H9 (cell line): Measurements from ENCODE around the gene ERFE. TPM values are rescaled to one million over a fixed set of nuclear protein-coding genes. Genes with fewer than 3 reads are reported as not detected.

Source experiments
- DNase-seq: peaks from one replicate; pipeline ENCODE4 v3.0.0-alpha.2; 2017
- H2AFZ ChIP-seq: one replicate; pipeline ENCODE4 v1.6.1; 2013; ENCODE audit warnings: mild to moderate bottlenecking, low read length, control low read depth, moderate library complexity
- H2AK5ac ChIP-seq: 2 replicates; pipeline ENCODE4 v1.6.1; 2013; ENCODE audit warnings: low read length, control low read depth, mixed read lengths; ENCODE audit not compliant: insufficient read length
- H2BK120ac ChIP-seq: one replicate; pipeline ENCODE4 v1.6.1; 2013; ENCODE audit warnings: low read depth, mild to moderate bottlenecking, low read length, control low read depth, inconsistent platforms; ENCODE audit not compliant: poor library complexity, severe bottlenecking
- H2BK12ac ChIP-seq: 2 replicates; pipeline ENCODE4 v1.6.1; 2013; ENCODE audit warnings: low read length, control low read depth, mixed read lengths, low read depth; ENCODE audit not compliant: insufficient read length
- H2BK15ac ChIP-seq: 2 replicates; pipeline ENCODE4 v1.6.1; 2013; ENCODE audit warnings: low read depth, low read length, control low read depth
- H2BK20ac ChIP-seq: one replicate; pipeline ENCODE4 v1.6.1; 2013; ENCODE audit warnings: low read depth, mild to moderate bottlenecking, low read length, control low read depth, inconsistent platforms; ENCODE audit not compliant: poor library complexity, severe bottlenecking
- H2BK5ac ChIP-seq: 2 replicates; pipeline ENCODE4 v1.6.1; 2013; ENCODE audit warnings: low read length, control low read depth, mixed read lengths; ENCODE audit not compliant: insufficient read length
- H3K14ac ChIP-seq: 2 replicates; pipeline ENCODE4 v1.6.1; 2013; ENCODE audit warnings: low read length, control low read depth; ENCODE audit not compliant: insufficient read depth
- H3K18ac ChIP-seq: 2 replicates; pipeline ENCODE4 v1.6.1; 2013; ENCODE audit warnings: low read depth, mild to moderate bottlenecking, mixed read lengths, low read length, control low read depth; ENCODE audit not compliant: insufficient read length
- H3K23ac ChIP-seq: 2 replicates; pipeline ENCODE4 v1.6.1; 2013; ENCODE audit warnings: low read length, control low read depth, mixed read lengths, low read depth; ENCODE audit not compliant: insufficient read length
- H3K23me2 ChIP-seq: 2 replicates; pipeline ENCODE4 v1.6.1; 2013; ENCODE audit warnings: low read depth, mild to moderate bottlenecking, mixed read lengths, low read length, control low read depth; ENCODE audit not compliant: insufficient read length, poor library complexity, severe bottlenecking
- H3K27ac ChIP-seq: 2 replicates; pipeline ENCODE4 v1.5.1; 2013; ENCODE audit warnings: low read length, control low read depth, mixed read lengths, low read depth; ENCODE audit not compliant: insufficient read length
- H3K27me3 ChIP-seq: 2 replicates; pipeline ENCODE4 v1.6.1; 2013; ENCODE audit warnings: low read length, control low read depth, inconsistent platforms; ENCODE audit not compliant: insufficient read depth
- H3K4ac ChIP-seq: 2 replicates; pipeline ENCODE4 v1.6.1; 2013; ENCODE audit warnings: low read depth, mild to moderate bottlenecking, control low read depth, inconsistent platforms, low read length, moderate library complexity
- H3K4me1 ChIP-seq: 2 replicates; pipeline ENCODE4 v1.6.1; 2013; ENCODE audit warnings: low read length, control low read depth, inconsistent platforms; ENCODE audit not compliant: insufficient read depth
- H3K4me2 ChIP-seq: 2 replicates; pipeline ENCODE4 v1.6.1; 2013; ENCODE audit warnings: low read length, control low read depth, mixed read lengths; ENCODE audit not compliant: insufficient read length, insufficient read depth
- H3K56ac ChIP-seq: 2 replicates; pipeline ENCODE4 v1.6.1; 2013; ENCODE audit warnings: low read depth, mild to moderate bottlenecking, mixed read lengths, low read length, control low read depth; ENCODE audit not compliant: insufficient read length
- H3K79me1 ChIP-seq: 2 replicates; pipeline ENCODE4 v1.6.1; 2013; ENCODE audit warnings: low read depth, mild to moderate bottlenecking, moderate library complexity, low read length, control low read depth, inconsistent platforms; ENCODE audit not compliant: insufficient read depth, poor library complexity, severe bottlenecking
- H3K79me2 ChIP-seq: 2 replicates; pipeline ENCODE4 v1.6.1; 2013; ENCODE audit warnings: low read length, control low read depth, inconsistent platforms; ENCODE audit not compliant: insufficient read depth
- H3K9ac ChIP-seq: 2 replicates; pipeline ENCODE4 v1.6.1; 2013; ENCODE audit warnings: low read length, control low read depth, mixed read lengths; ENCODE audit not compliant: insufficient read length; ENCODE audit errors: extremely low read depth
- H3K9me3 ChIP-seq: one replicate; pipeline ENCODE4 v1.6.1; 2013; ENCODE audit warnings: low read depth, low read length, inconsistent platforms; ENCODE audit not compliant: control insufficient read depth
- H3T11ph ChIP-seq: one replicate; pipeline ENCODE4 v1.6.1; 2013; ENCODE audit warnings: mild to moderate bottlenecking, low read length, control low read depth, inconsistent platforms
- H4K20me1 ChIP-seq: one replicate; pipeline ENCODE4 v1.6.1; 2013; ENCODE audit not compliant: control insufficient read depth, insufficient read length, insufficient read depth
- H4K5ac ChIP-seq: 2 replicates; pipeline ENCODE4 v1.6.1; 2013; ENCODE audit warnings: low read depth, mild to moderate bottlenecking, mixed read lengths, low read length, control low read depth; ENCODE audit not compliant: insufficient read length
- H4K8ac ChIP-seq: replicated peaks from 2 replicates; pipeline ENCODE4 v1.6.1; 2013; ENCODE audit warnings: low read length, control low read depth, mixed read lengths, low read depth; ENCODE audit not compliant: insufficient read length
- H4K91ac ChIP-seq: 2 replicates; pipeline ENCODE4 v1.6.1; 2013; ENCODE audit warnings: low read depth, mild to moderate bottlenecking, moderate library complexity, mixed read lengths, low read length, control low read depth; ENCODE audit not compliant: insufficient read length
- H3K27ac Mint-ChIP-seq, 3 experiments: 2 replicates in 2 of 3; 3 replicates in 1 of 3; pipeline ENCODE4 v1.8.0; 2020 to 2021; ENCODE audit warnings: mixed read lengths in 3 of 3, mild to moderate bottlenecking in 1 of 3, moderate library complexity in 1 of 3
- H3K27me3 Mint-ChIP-seq: 2 replicates; pipeline ENCODE4 v1.8.0; 2021; ENCODE audit warnings: low read depth, mild to moderate bottlenecking, moderate library complexity, mixed read lengths
- H3K36me3 Mint-ChIP-seq, 3 experiments: 2 replicates in 2 of 3; 3 replicates in 1 of 3; pipeline ENCODE4 v1.8.0; 2020 to 2021; ENCODE audit warnings: low read depth in 3 of 3, mixed read lengths in 3 of 3; ENCODE audit not compliant: insufficient read depth in 1 of 3
- H3K4me1 Mint-ChIP-seq, 2 experiments: 2 replicates each; pipeline ENCODE4 v1.8.0; 2020; ENCODE audit warnings: mixed read lengths in 2 of 2
- H3K4me3 Mint-ChIP-seq, 2 experiments: 2 replicates in 1 of 2; 3 replicates in 1 of 2; pipeline ENCODE4 v1.8.0; 2020 to 2021; ENCODE audit warnings: mild to moderate bottlenecking in 2 of 2, mixed read lengths in 2 of 2, moderate library complexity in 1 of 2
- H3K9me3 Mint-ChIP-seq, 2 experiments: 2 replicates in 1 of 2; 3 replicates in 1 of 2; pipeline ENCODE4 v1.8.0; 2020; ENCODE audit warnings: mild to moderate bottlenecking in 2 of 2, mixed read lengths in 2 of 2, moderate library complexity in 1 of 2
- WGBS: extraction: QIAGEN DNeasy Blood & Tissue Kit; methylation state at CpG from one replicate; pipeline ENCODE4 v1.1.7; 2013; ENCODE audit warnings: missing lambda C conversion rate, low lambda C conversion rate, mixed read lengths; ENCODE audit not compliant: insufficient read length; ENCODE audit errors: extremely low coverage; 5-methylcytosine and 5-hydroxymethylcytosine counted together
- total RNA-seq: library from RNA; stranded (reverse); gene quantifications from 2 replicates; pipeline ENCODE4 v1.2.1, GENCODE V29; 2021
- TF ChIP-seq, protein P1 (sequence below): fragments of 200-600 bp; sonication (generic); conservative IDR thresholded peaks from 3 replicates; pipeline ENCODE4 v1.8.0; 2021; ENCODE audit warnings: antibody characterized with exemption, mild to moderate bottlenecking

Gene ERFE
- total RNA-seq, 1 experiment from 2014 or later = 2.1 TPM

DNA sequence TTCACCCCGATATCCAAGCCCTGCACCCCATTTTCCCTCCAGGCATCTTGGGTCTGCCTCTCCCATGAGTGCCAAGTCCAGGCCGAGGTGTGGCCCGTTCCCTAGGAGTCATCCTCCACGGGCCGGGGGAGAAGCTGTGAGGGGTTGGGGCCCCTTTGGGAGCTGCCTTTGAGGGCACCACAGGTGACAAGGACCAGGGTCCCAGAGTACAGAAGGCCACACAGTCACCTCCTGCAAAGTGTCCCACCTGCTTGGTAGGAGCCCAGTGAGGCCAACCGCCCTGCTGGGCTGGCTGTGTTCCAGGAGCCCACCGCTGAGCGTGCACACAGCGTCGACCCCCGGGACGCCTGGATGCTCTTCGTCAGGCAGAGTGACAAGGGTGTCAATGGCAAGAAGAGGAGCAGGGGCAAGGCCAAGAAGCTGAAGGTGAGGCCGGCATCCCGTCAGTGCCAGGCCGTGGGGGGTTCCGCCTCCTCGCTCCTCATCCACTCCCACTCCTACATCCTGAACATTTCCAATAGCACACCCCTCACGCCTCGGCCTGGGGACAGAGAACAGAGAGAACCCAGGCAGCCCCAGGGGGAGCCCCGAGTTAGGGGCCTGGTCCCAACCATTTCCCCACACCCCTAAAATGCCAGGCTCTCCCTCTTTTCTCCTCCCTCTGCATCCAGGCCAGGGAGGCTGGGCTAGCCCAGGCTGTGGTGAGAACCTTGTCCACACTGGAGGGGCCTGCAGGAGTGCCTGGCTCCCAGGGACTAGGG lies 2.7 kb downstream of the ERFE start:
- H4K5ac ChIP-seq = no peak overlapping the region
- H3K4me2 ChIP-seq = no peak overlapping the region
- H3K4me3 Mint-ChIP-seq = no peak overlapping the region
- H3T11ph ChIP-seq = no peak overlapping the region
- no peaks in the 10 kb centered on the region for H3K9me3 ChIP-seq
- no peak overlapping the region for H2BK15ac ChIP-seq
- no CpG with 5 or more reads among the region's 21 CpGs for WGBS
- no peak overlapping the region for H2AFZ ChIP-seq
- no peak overlapping the region for H3K9ac ChIP-seq
- H3K9me3 Mint-ChIP-seq = peaks cover 0 to 4% of the 10 kb centered on the region in 2 experiments; a peak in 1 of 5 replicates
- no peak for DNase-seq
- H3K79me2 ChIP-seq = no peaks in the 10 kb centered on the region
- H3K18ac ChIP-seq = no peak overlapping the region
- H3K27ac ChIP-seq = no peak overlapping the region
- peaks cover 15% of the 10 kb centered on the region; the same call in 1 of the 2 replicates for H3K27me3 ChIP-seq
- no peak overlapping the region for H2BK5ac ChIP-seq
- no peak overlapping the region for H3K23ac ChIP-seq
- no peak overlapping the region for H3K4ac ChIP-seq
- H3K4me1 ChIP-seq = no peaks in the 10 kb centered on the region
- H4K8ac ChIP-seq = no peak overlapping the region
- H3K14ac ChIP-seq = no peak overlapping the region
- no peak overlapping the region for H2AK5ac ChIP-seq
- H3K79me1 ChIP-seq = no peaks in the 10 kb centered on the region
- peaks cover 11 to 14% of the 10 kb centered on the region in 2 experiments for H3K4me1 Mint-ChIP-seq
- peaks cover 65% of the 10 kb centered on the region for H3K27me3 Mint-ChIP-seq
- H2BK120ac ChIP-seq = no peak overlapping the region
- no peak overlapping the region for H3K56ac ChIP-seq
- no peaks in the 10 kb centered on the region for H4K20me1 ChIP-seq
- H3K23me2 ChIP-seq = peaks cover 10% of the 10 kb centered on the region
- no peak overlapping the region for H4K91ac ChIP-seq
- H3K36me3 Mint-ChIP-seq = no peaks in the 10 kb centered on the region; a peak in 1 of 7 replicates
- TF ChIP-seq, protein P1, sequence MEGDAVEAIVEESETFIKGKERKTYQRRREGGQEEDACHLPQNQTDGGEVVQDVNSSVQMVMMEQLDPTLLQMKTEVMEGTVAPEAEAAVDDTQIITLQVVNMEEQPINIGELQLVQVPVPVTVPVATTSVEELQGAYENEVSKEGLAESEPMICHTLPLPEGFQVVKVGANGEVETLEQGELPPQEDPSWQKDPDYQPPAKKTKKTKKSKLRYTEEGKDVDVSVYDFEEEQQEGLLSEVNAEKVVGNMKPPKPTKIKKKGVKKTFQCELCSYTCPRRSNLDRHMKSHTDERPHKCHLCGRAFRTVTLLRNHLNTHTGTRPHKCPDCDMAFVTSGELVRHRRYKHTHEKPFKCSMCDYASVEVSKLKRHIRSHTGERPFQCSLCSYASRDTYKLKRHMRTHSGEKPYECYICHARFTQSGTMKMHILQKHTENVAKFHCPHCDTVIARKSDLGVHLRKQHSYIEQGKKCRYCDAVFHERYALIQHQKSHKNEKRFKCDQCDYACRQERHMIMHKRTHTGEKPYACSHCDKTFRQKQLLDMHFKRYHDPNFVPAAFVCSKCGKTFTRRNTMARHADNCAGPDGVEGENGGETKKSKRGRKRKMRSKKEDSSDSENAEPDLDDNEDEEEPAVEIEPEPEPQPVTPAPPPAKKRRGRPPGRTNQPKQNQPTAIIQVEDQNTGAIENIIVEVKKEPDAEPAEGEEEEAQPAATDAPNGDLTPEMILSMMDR = no peak
- H2BK20ac ChIP-seq = no peak overlapping the region
- no peak overlapping the region for H2BK12ac ChIP-seq
- no peak overlapping the region; a peak in 1 of 7 replicates for H3K27ac Mint-ChIP-seq
